ENCODE measurements around the gene AHCTF1. TPM values are rescaled to one million over a fixed set of nuclear protein-coding genes. Genes with fewer than 3 reads are reported as not detected.
"Not testable (repeated sequence)": the region's sequence is repeated elsewhere in the genome, so short reads cannot be mapped to it uniquely, and the experiment has no call there.

The AHCTF1 gene
- polyA plus RNA-seq, 1 donor, result 21.4 TPM

GRCh38 chr1:246921481-246921880, 10.3 kb downstream of the AHCTF1 start:
- no peak for DNase-seq
- Histone ChIP-seq H3K27me3 (ENCODE audit: control insufficient read depth, insufficient read depth, low read length) (no peaks in the 10 kb centered on the region), H3K36me3 (ENCODE audit: control insufficient read depth, insufficient read depth, low read length) (peaks cover 4% of the 10 kb centered on the region), H3K4me1 (ENCODE audit: control insufficient read depth, insufficient read depth, low read length) (no peaks in the 10 kb centered on the region), H3K9me3 (ENCODE audit: control insufficient read depth, low read depth, low read length) (no peaks in the 10 kb centered on the region), H3K4me3 (ENCODE audit: low read length) (no peak overlapping the region), H3K27ac (ENCODE audit: low read length) (no peak overlapping the region)
- 100% methylated on average over 1 of the region's 3 CpGs for WGBS (ENCODE audit: insufficient coverage, low lambda C conversion rate)

- H3K36me3 ChIP-seq (ENCODE audit: control insufficient read depth, insufficient read depth, low read length), result peaks cover 7% of the 10 kb centered on the region
- WGBS (ENCODE audit: insufficient coverage, low lambda C conversion rate), result 27% methylated on average over 2 of the region's 7 CpGs
- no peaks in the 10 kb centered on the region for H3K9me3 ChIP-seq (ENCODE audit: control insufficient read depth, low read depth, low read length)
- H3K27me3 ChIP-seq (ENCODE audit: control insufficient read depth, insufficient read depth, low read length), result no peaks in the 10 kb centered on the region
- no peak overlapping the region for H3K27ac ChIP-seq (ENCODE audit: low read length)
- DNase-seq, result peak; percentile 9 to 14
- H3K4me1 ChIP-seq (ENCODE audit: control insufficient read depth, insufficient read depth, low read length), result no peaks in the 10 kb centered on the region
- no peak overlapping the region for H3K4me3 ChIP-seq (ENCODE audit: low read length)
Measured at GRCh38 chr1:246919902-246920301, 11.8 kb downstream of the AHCTF1 start.

DNA sequence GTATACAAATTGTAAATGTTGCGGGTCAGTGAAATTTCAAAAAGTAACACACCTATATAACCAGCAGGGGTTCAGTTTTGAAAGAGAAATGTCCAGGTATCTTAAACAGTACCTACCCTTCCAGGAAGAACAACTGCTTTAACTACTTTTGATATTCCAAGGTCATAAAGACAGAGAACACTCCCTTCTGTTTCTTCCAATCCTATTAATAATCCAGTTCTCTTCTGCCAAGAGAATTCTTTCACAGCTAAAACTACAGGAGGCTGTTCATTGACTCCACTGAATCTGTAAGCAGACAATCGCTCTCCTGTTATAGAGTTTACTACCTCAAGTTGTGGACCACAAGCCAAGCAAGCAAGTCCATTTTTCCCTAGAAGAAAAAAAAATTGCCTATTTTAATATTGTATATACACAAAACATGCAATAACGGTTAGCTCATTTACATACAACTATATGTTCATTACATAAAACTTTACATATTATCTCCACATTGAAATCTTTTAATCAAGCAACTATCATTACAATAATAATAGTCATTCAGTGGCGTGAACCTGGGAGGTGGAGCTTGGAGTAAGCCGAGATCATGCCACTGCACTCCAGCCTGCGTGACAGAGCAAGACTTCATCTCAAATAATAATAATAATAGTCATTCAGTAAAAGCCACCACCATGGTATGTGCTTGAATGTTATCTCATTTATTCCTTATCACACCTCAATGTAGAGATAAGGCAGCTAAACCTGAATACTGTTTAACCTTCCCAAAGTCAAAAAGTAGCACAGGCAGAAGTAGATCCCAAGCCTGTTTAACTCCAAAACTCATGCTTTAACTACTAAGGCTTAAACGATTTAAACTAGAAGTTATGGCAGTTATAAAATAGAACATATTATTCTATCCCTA, 15.5 kb downstream of the AHCTF1 start:
- H3K4me1 ChIP-seq (ENCODE audit: control insufficient read depth, insufficient read depth, low read length); H3K27ac ChIP-seq (ENCODE audit: low read length); H3K9me3 ChIP-seq (ENCODE audit: control insufficient read depth, low read depth, low read length); H3K27me3 ChIP-seq (ENCODE audit: control insufficient read depth, insufficient read depth, low read length); H3K4me3 ChIP-seq (ENCODE audit: low read length); DNase-seq: not testable (repeated sequence)
- peaks cover 16% of the 10 kb centered on the region for H3K36me3 ChIP-seq (ENCODE audit: control insufficient read depth, insufficient read depth, low read length)
- WGBS (ENCODE audit: insufficient coverage, low lambda C conversion rate), result 0% methylated on average over 1 of the region's 7 CpGs

DNA sequence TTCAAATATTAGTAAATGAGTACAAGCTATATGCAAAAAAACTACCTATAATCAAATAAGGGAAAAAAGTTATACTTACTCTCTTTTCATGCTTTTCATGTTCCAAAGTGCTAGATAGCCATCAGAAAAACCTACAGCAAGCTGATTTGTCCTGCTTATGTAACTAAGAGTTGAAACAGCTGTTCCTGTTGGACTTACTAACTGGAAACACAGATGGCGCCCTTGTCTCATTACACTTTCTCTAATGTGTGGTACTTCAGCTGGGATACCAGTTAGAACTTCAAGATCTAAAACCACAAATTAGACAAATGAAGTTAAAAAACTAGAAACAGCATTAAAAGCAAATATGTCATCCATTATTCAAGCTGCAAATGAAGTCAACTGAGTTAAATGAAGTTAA, 24.3 kb downstream of the AHCTF1 start:
- DNase-seq, result peak; percentile 21 to 35
- Histone ChIP-seq H3K4me3 (ENCODE audit: low read length) (no peak overlapping the region), H3K36me3 (ENCODE audit: control insufficient read depth, insufficient read depth, low read length) (peaks cover 48% of the 10 kb centered on the region), H3K27ac (ENCODE audit: low read length) (no peak overlapping the region), H3K27me3 (ENCODE audit: control insufficient read depth, insufficient read depth, low read length) (no peaks in the 10 kb centered on the region), H3K4me1 (ENCODE audit: control insufficient read depth, insufficient read depth, low read length) (no peaks in the 10 kb centered on the region), H3K9me3 (ENCODE audit: control insufficient read depth, low read depth, low read length) (no peaks in the 10 kb centered on the region)
- no CpG with 5 or more reads among the region's 1 CpG for WGBS (ENCODE audit: insufficient coverage, low lambda C conversion rate)

GRCh38 chr1:246906833-246907232, 24.9 kb downstream of the AHCTF1 start:
- WGBS (ENCODE audit: insufficient coverage, low lambda C conversion rate), result no CpG with 5 or more reads among the region's 1 CpG
- no peaks in the 10 kb centered on the region for H3K4me1 ChIP-seq (ENCODE audit: control insufficient read depth, insufficient read depth, low read length)
- H3K27me3 ChIP-seq (ENCODE audit: control insufficient read depth, insufficient read depth, low read length), result no peaks in the 10 kb centered on the region
- H3K4me3 ChIP-seq (ENCODE audit: low read length), result no peak overlapping the region
- H3K27ac ChIP-seq (ENCODE audit: low read length), result no peak overlapping the region
- H3K36me3 ChIP-seq (ENCODE audit: control insufficient read depth, insufficient read depth, low read length), result peaks cover 49% of the 10 kb centered on the region
- H3K9me3 ChIP-seq (ENCODE audit: control insufficient read depth, low read depth, low read length), result no peaks in the 10 kb centered on the region
- DNase-seq, result no peak

- no peak overlapping the region for H3K4me3 ChIP-seq (ENCODE audit: low read length)
- no peaks in the 10 kb centered on the region for H3K4me1 ChIP-seq (ENCODE audit: control insufficient read depth, insufficient read depth, low read length)
- no peak overlapping the region for H3K27ac ChIP-seq (ENCODE audit: low read length)
- H3K27me3 ChIP-seq (ENCODE audit: control insufficient read depth, insufficient read depth, low read length), result no peaks in the 10 kb centered on the region
- DNase-seq, result no peak
- peaks cover 72% of the 10 kb centered on the region for H3K36me3 ChIP-seq (ENCODE audit: control insufficient read depth, insufficient read depth, low read length)
- H3K9me3 ChIP-seq (ENCODE audit: control insufficient read depth, low read depth, low read length), result no peaks in the 10 kb centered on the region
- 100% methylated on average over 3 of the region's 5 CpGs for WGBS (ENCODE audit: insufficient coverage, low lambda C conversion rate)
Measured at GRCh38 chr1:246901874-246902273, 29.9 kb downstream of the AHCTF1 start.

GRCh38 chr1:246897302-246897701, 34.4 kb downstream of the AHCTF1 start:
- H3K4me1 ChIP-seq (ENCODE audit: control insufficient read depth, insufficient read depth, low read length), result no peaks in the 10 kb centered on the region
- DNase-seq, result no peak
- H3K4me3 ChIP-seq (ENCODE audit: low read length), result no peak overlapping the region
- H3K27ac ChIP-seq (ENCODE audit: low read length), result no peak overlapping the region
- H3K27me3 ChIP-seq (ENCODE audit: control insufficient read depth, insufficient read depth, low read length), result no peaks in the 10 kb centered on the region
- no peaks in the 10 kb centered on the region for H3K9me3 ChIP-seq (ENCODE audit: control insufficient read depth, low read depth, low read length)
- WGBS (ENCODE audit: insufficient coverage, low lambda C conversion rate), result no CpG with 5 or more reads among the region's 5 CpGs
- H3K36me3 ChIP-seq (ENCODE audit: control insufficient read depth, insufficient read depth, low read length), result peaks cover 78% of the 10 kb centered on the region

DNA sequence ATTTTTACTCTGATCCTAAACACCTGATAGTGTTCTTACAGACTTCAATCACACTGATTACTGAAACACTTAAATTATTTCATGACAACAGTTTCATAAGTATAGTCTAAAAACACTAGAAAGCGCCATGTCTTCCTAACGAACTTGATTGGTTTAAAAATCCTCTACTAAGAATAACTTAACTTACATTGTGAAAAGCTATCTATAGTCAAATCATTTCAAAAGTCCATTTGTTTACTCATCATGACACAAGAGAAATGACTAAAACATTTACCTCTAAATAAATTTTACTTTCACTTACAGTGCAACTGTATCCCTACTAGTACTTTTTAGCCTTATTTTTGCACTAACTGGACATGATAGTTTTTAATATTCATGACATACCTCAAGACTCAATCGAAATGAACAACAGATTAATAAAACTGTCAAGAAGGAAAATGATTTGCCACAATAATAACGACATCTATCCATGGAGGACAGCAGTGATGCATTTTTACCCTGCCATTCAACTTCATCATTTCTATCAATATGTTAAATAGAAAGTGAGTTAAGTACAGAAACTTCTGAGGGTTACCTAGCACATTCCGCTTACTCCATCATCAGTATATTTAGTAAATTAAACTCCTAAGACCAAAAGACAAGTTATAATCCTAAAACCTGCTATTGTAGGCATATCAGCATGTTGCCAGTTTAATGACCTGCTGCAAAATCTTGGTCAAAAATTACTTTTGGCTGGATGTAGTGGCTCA, 38.4 kb downstream of the AHCTF1 start:
- Histone ChIP-seq H3K36me3 (ENCODE audit: control insufficient read depth, insufficient read depth, low read length) (peaks cover 66% of the 10 kb centered on the region), H3K9me3 (ENCODE audit: control insufficient read depth, low read depth, low read length) (no peaks in the 10 kb centered on the region), H3K27ac (ENCODE audit: low read length) (no peak overlapping the region), H3K4me1 (ENCODE audit: control insufficient read depth, insufficient read depth, low read length) (no peaks in the 10 kb centered on the region), H3K27me3 (ENCODE audit: control insufficient read depth, insufficient read depth, low read length) (no peaks in the 10 kb centered on the region), H3K4me3 (ENCODE audit: low read length) (no peak overlapping the region)
- WGBS (ENCODE audit: insufficient coverage, low lambda C conversion rate), result 100% methylated on average over 2 of the region's 5 CpGs
- no peak for DNase-seq

- no peak overlapping the region for H3K27ac ChIP-seq (ENCODE audit: low read length)
- no peaks in the 10 kb centered on the region for H3K4me1 ChIP-seq (ENCODE audit: control insufficient read depth, insufficient read depth, low read length)
- H3K36me3 ChIP-seq (ENCODE audit: control insufficient read depth, insufficient read depth, low read length), result peaks cover 58% of the 10 kb centered on the region
- no peak overlapping the region for H3K4me3 ChIP-seq (ENCODE audit: low read length)
- no peaks in the 10 kb centered on the region for H3K9me3 ChIP-seq (ENCODE audit: control insufficient read depth, low read depth, low read length)
- no peak for DNase-seq
- no peaks in the 10 kb centered on the region for H3K27me3 ChIP-seq (ENCODE audit: control insufficient read depth, insufficient read depth, low read length)
Measured at GRCh38 chr1:246891105-246891504, 40.6 kb downstream of the AHCTF1 start.

DNA sequence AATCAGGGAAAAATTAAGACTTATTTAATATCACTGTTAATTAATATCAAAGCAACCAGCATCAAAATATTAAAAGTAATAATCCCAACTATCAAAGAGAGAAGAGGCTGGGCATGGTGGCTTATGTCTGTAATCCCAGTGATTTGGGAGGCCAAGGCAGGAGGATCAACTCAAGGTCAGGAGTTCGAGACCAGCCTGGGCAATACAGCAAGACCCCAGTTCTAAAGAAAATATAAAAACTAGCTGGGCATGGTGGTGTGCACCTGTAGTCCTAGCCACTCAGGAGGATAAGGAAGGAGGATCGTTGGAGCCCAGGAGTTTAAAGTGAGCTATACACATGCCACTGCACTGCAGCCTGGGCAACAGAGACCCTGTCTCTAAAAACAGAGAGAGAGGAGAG, 43.2 kb downstream of the AHCTF1 start:
- no peak for DNase-seq
- Histone ChIP-seq H3K4me3 (ENCODE audit: low read length) (no peak overlapping the region), H3K27me3 (ENCODE audit: control insufficient read depth, insufficient read depth, low read length) (no peaks in the 10 kb centered on the region), H3K27ac (ENCODE audit: low read length) (no peak overlapping the region), H3K36me3 (ENCODE audit: control insufficient read depth, insufficient read depth, low read length) (peaks cover 49% of the 10 kb centered on the region), H3K9me3 (ENCODE audit: control insufficient read depth, low read depth, low read length) (no peaks in the 10 kb centered on the region), H3K4me1 (ENCODE audit: control insufficient read depth, insufficient read depth, low read length) (no peaks in the 10 kb centered on the region)
- WGBS (ENCODE audit: insufficient coverage, low lambda C conversion rate), result no CpG with 5 or more reads among the region's 2 CpGs

All from large intestine (tissue), 3 donors.